Psoas muscle (tissue), 8 donors: ENCODE data around the gene NMD3. TPM values are rescaled to one million over a fixed set of nuclear protein-coding genes. Genes with fewer than 3 reads are reported as not detected.

ENCODE experiments used
- ATAC-seq, 4 donors: fragments of 200-7000 bp; cut with Tn5 transposase; one replicate each; pipeline ENCODE4 v1.9.1; 2020; ENCODE audit warnings: moderate library complexity in 3 of 4, mild to moderate bottlenecking in 2 of 4
- DNase-seq, 2 donors: peaks; one replicate each; pipeline ENCODE4 v3.0.0-alpha.2; 2020
- H3K27ac ChIP-seq: fragments of 200-600 bp; one replicate; pipeline ENCODE4 v1.8.0; 2022
- H3K27me3 ChIP-seq, 3 donors: fragments of 200-600 bp in 1 of 3; one replicate each; pipeline versions ENCODE4 v1.6.1 to v1.8.0; 2013 to 2022; ENCODE audit warnings: low read length in 2 of 3, mild to moderate bottlenecking in 2 of 3, moderate library complexity in 1 of 3; ENCODE audit not compliant: insufficient read depth in 3 of 3
- H3K36me3 ChIP-seq, 2 donors: fragments of 200-600 bp in 1 of 2; one replicate each; pipeline versions ENCODE4 v1.6.1 to v1.8.0; 2013 to 2022; ENCODE audit warnings: low read depth in 1 of 2, mild to moderate bottlenecking in 1 of 2, moderate library complexity in 1 of 2; ENCODE audit not compliant: insufficient read depth in 1 of 2
- H3K4me1 ChIP-seq: fragments of 200-600 bp; one replicate; pipeline ENCODE4 v1.8.0; 2022
- H3K4me3 ChIP-seq: fragments of 200-600 bp; one replicate; pipeline ENCODE4 v1.8.0; 2022; ENCODE audit warnings: mild to moderate bottlenecking
- H3K9me3 ChIP-seq: fragments of 200-600 bp; one replicate; pipeline ENCODE4 v1.8.0; 2022
- CTCF ChIP-seq: fragments of 200-600 bp; IDR thresholded peaks from one replicate; pipeline ENCODE4 v1.8.0; 2022; ENCODE audit warnings: antibody characterized with exemption
- WGBS, 3 donors: extraction: QIAGEN DNeasy Blood & Tissue Kit; methylation state at CpG; one replicate each; pipeline versions ENCODE4 v1.1.6 to v1.1.7; 2013; 5-methylcytosine and 5-hydroxymethylcytosine counted together
- intact Hi-C, 2 donors: fragments of 100-400 bp; cut with DNase I; formaldehyde crosslinking; loops; one replicate each; pipeline versions ENCODE4 v1.11.0 to v1.14.2; 2022
- polyA plus RNA-seq, 3 donors: library from polyadenylated mRNA; stranded (reverse); fragments of 200-250 nt; gene quantifications; one replicate each; pipeline ENCODE4 v1.2.3, GENCODE V29; 2013
- total RNA-seq, 4 donors: library from RNA; stranded (reverse); fragmentation: NEBNext Ultra II Directional in 2 of 4; extraction: Animal tissue kit (Norgen Biotek cat#: 25700) in 2 of 4; gene quantifications; one replicate each; pipeline versions ENCODE4 v1.2.1 to v1.2.4, GENCODE V29; 2021 to 2023
- donor health status: healthy with polysubstance abuse.
- donor health status: DM: no; HTN: no; CAD: no; lungs with moderate emphysema.
- donor health status: Bipolar disorder and iron deficiency.
- donor health status: healthy.
- donor health status: DM: yes; HTN: yes; CAD: no.
- donor health status: DM: no; HTN: no; CAD: no.
- donor health status: DM: no; HTN: no; CAD: no.
- donor health status: DM: yes; HTN: yes; CAD: no.

NMD3 gene
- total and polyA plus RNA-seq, 7 donors, result 19.1 to 53.4 (median 30.7) TPM

GRCh38 chr3:161239700-161240099 is 18.6 kb downstream of the NMD3 start:
- no peaks in the 10 kb centered on the region for H3K9me3 ChIP-seq
- WGBS, 3 donors, result 62 to 65% (median 63%) methylated on average over 2 of the region's 2 CpGs
- no peak for TF ChIP-seq CTCF
- H3K4me1 ChIP-seq, result no peaks in the 10 kb centered on the region
- peaks cover 10 to 88% of the 10 kb centered on the region in 2 donors for H3K36me3 ChIP-seq
- H3K27me3 ChIP-seq, result no peaks in the 10 kb centered on the region
- intact Hi-C loops, result loop anchor here in 1 of 2 donors (10.0 kb wide), 1 partner anchor 715 kb away; no protein-coding TSS in a partner anchor
- no peak overlapping the region for H3K4me3 ChIP-seq
- ATAC-seq (no peak), DNase-seq (no peak)
- no peak overlapping the region for H3K27ac ChIP-seq

- Histone ChIP-seq H3K27me3 (no peaks in the 10 kb centered on the region), H3K9me3 (no peaks in the 10 kb centered on the region), H3K36me3 (peaks cover 4 to 88% of the 10 kb centered on the region in 2 donors), H3K4me3 (no peak overlapping the region), H3K4me1 (no peaks in the 10 kb centered on the region), H3K27ac (no peak overlapping the region)
- 75 to 84% (median 78%) methylated on average over 2 of the region's 2 CpGs for WGBS, 3 donors
- DNase-seq (no peak), ATAC-seq (no peak)
- no peak for TF ChIP-seq CTCF
- intact Hi-C loops, result loop anchor here in 1 of 2 donors (10.0 kb wide), 1 partner anchor 720 kb away; no protein-coding TSS in a partner anchor
Measured at GRCh38 chr3:161244538-161244937, 23.4 kb downstream of the NMD3 start.

GRCh38 chr3:161247049-161247448 is 25.9 kb downstream of the NMD3 start:
- DNase-seq, result no peak
- Histone ChIP-seq H3K4me3 (no peak overlapping the region), H3K27me3 (no peaks in the 10 kb centered on the region), H3K4me1 (no peaks in the 10 kb centered on the region), H3K27ac (no peak overlapping the region), H3K36me3 (peaks cover 4 to 98% of the 10 kb centered on the region in 2 donors), H3K9me3 (no peaks in the 10 kb centered on the region)
- intact Hi-C loops, result loop anchor here in 1 of 2 donors (10.0 kb wide), 1 partner anchor 722 kb away; no protein-coding TSS in a partner anchor
- no peak for ATAC-seq
- no peak for TF ChIP-seq CTCF

GRCh38 chr3:161250116-161250515 is 29.0 kb downstream of the NMD3 start:
- Histone ChIP-seq H3K4me3 (no peak overlapping the region), H3K36me3 (peaks cover 5 to 93% of the 10 kb centered on the region in 2 donors), H3K9me3 (no peaks in the 10 kb centered on the region), H3K4me1 (no peaks in the 10 kb centered on the region), H3K27ac (no peak overlapping the region), H3K27me3 (no peaks in the 10 kb centered on the region)
- ATAC-seq (no peak), DNase-seq (no peak)
- WGBS, 3 donors, result 97 to 100% (median 99%) methylated on average over 1 of the region's 1 CpG
- no peak for TF ChIP-seq CTCF
- intact Hi-C loops, result no loop called here

GRCh38 chr3:161251716-161252115 is 30.6 kb downstream of the NMD3 start:
- 87 to 92% (median 89%) methylated on average over 2 of the region's 2 CpGs for WGBS, 3 donors
- DNase-seq, result no peak
- no peak for ATAC-seq
- Histone ChIP-seq H3K4me1 (no peaks in the 10 kb centered on the region), H3K36me3 (peaks cover 5 to 86% of the 10 kb centered on the region in 2 donors), H3K27me3 (no peaks in the 10 kb centered on the region), H3K27ac (no peak overlapping the region), H3K4me3 (no peak overlapping the region), H3K9me3 (no peaks in the 10 kb centered on the region)
- intact Hi-C loops, result no loop called here
- TF ChIP-seq CTCF, result no peak
